GM12878 (cell line): ENCODE measurements around the gene GINS2. TPM values are rescaled to one million over a fixed set of nuclear protein-coding genes. Genes with fewer than 3 reads are reported as not detected.

Experiments
- ATAC-seq: fragments of 200-7000 bp; cut with Tn5 transposase; 3 replicates; pipeline ENCODE4 v1.9.1; 2020; ENCODE audit warnings: mild to moderate bottlenecking, moderate library complexity
- BruUV-seq: library from RNA; stranded (reverse); fragments of 400-500 nt; replicated peaks from 2 replicates; lab custom pipeline; 2021; lab: Mats Ljungman, UMichigan
- CTCF ChIA-PET: fragments of 300-600 bp; sonication (Branson Sonifier 250); formaldehyde crosslinking; extraction: SDS; loops from one replicate; lab custom pipeline; 2021; ENCODE audit warnings: inconsistent platforms; lab: Yijun Ruan, JAX
- POLR2A ChIA-PET: fragments of 350-600 bp; formaldehyde crosslinking; extraction: SDS; loops from one replicate; lab custom pipeline; 2021; ENCODE audit warnings: inconsistent platforms; lab: Charles Lee
- RAD21 ChIA-PET: fragments of 300-600 bp; sonication (Branson Sonifier 250); formaldehyde crosslinking; loops from one replicate; lab custom pipeline; 2023; ENCODE audit warnings: antibody characterized with exemption; ENCODE audit not compliant: unreplicated experiment; lab: Charles Lee
- SMC1A ChIA-PET: fragments of 300-600 bp; sonication (Branson Sonifier 250); formaldehyde crosslinking; loops from one replicate; lab custom pipeline; 2023; ENCODE audit not compliant: unreplicated experiment, uncharacterized antibody; lab: Charles Lee
- DNase-seq: peaks from one replicate; pipeline ENCODE4 v3.0.0-alpha.2; 2011; ENCODE audit warnings: low read depth, low spot score
- FAIRE-seq: peaks from 3 replicates; lab custom pipeline; 2011; peaks lifted over from hg19 to GRCh38; lab: Jason Lieb, UNC
- H2AFZ ChIP-seq: 2 replicates; pipeline ENCODE4 v1.6.0; 2011; ENCODE audit warnings: low read depth, low read length, control low read depth; ENCODE audit not compliant: control insufficient read depth
- H3K27ac ChIP-seq: 2 replicates; pipeline ENCODE4 v1.5.1; 2011; ENCODE audit warnings: control low read depth; ENCODE audit not compliant: control insufficient read depth, insufficient read depth
- H3K27me3 ChIP-seq, 2 experiments: replicated peaks in 1 of 2; 2 replicates each; pipeline versions ENCODE4 v1.6.0 to v1.6.1; 2011; ENCODE audit warnings: low read length in 1 of 2; ENCODE audit not compliant: control insufficient read depth in 2 of 2, insufficient read depth in 2 of 2
- H3K36me3 ChIP-seq, 2 experiments: 2 replicates each; pipeline ENCODE4 v1.5.1; 2011; ENCODE audit warnings: low read length in 1 of 2; ENCODE audit not compliant: control insufficient read depth in 2 of 2, insufficient read depth in 2 of 2
- H3K4me1 ChIP-seq: 2 replicates; pipeline ENCODE4 v1.6.1; 2011; ENCODE audit warnings: mild to moderate bottlenecking, low read length, moderate library complexity, mixed read lengths; ENCODE audit not compliant: control insufficient read depth, insufficient read depth
- H3K4me2 ChIP-seq: 2 replicates; pipeline ENCODE4 v1.6.0; 2011; ENCODE audit warnings: control low read depth; ENCODE audit not compliant: control insufficient read depth, insufficient read depth
- H3K4me3 ChIP-seq: fragments of 200-600 bp; sonication (generic); 2 replicates; pipeline ENCODE4 v1.5.1; 2016
- H3K79me2 ChIP-seq: 2 replicates; pipeline ENCODE4 v1.6.0; 2011; ENCODE audit warnings: low read length; ENCODE audit not compliant: control insufficient read depth, insufficient read depth
- H3K9ac ChIP-seq: 2 replicates; pipeline ENCODE4 v1.8.0; 2011; ENCODE audit warnings: low read length, control low read depth, mixed read lengths; ENCODE audit not compliant: control insufficient read depth, insufficient read depth
- H3K9me3 ChIP-seq: replicated peaks from 3 replicates; pipeline ENCODE4 v1.5.1; 2011; ENCODE audit warnings: mild to moderate bottlenecking, low read length; ENCODE audit not compliant: control insufficient read depth, insufficient read depth
- H4K20me1 ChIP-seq: 2 replicates; pipeline ENCODE4 v1.6.0; 2011; ENCODE audit not compliant: control insufficient read depth, insufficient read depth
- ATF2 ChIP-seq: IDR thresholded peaks from 2 replicates; pipeline ENCODE4 v1.6.1; 2012; ENCODE audit warnings: low read length, inconsistent platforms
- BMI1 ChIP-seq: fragments of 450-650 bp; IDR thresholded peaks from 2 replicates; pipeline ENCODE4 v1.6.1; 2016; ENCODE audit warnings: mild to moderate bottlenecking, moderate library complexity, borderline replicate concordance
- CBX3 ChIP-seq: fragments of 200-600 bp; sonication (generic); IDR thresholded peaks from 2 replicates; pipeline ENCODE4 v1.6.1; 2016; ENCODE audit warnings: low read depth, borderline replicate concordance
- HDGF ChIP-seq: fragments of 450-650 bp; IDR thresholded peaks from 2 replicates; pipeline ENCODE4 v1.6.1; 2016; ENCODE audit warnings: antibody characterized with exemption
- IRF5 ChIP-seq: fragments of 450-650 bp; IDR thresholded peaks from 2 replicates; pipeline ENCODE4 v1.6.1; 2017; ENCODE audit warnings: borderline replicate concordance
- JUND ChIP-seq: IDR thresholded peaks from 2 replicates; pipeline ENCODE4 v1.6.1; 2012; ENCODE audit warnings: low read depth, mild to moderate bottlenecking, low read length, improper control_type of control experiment, moderate library complexity
- KAT2A ChIP-seq: conservative IDR thresholded peaks from 2 replicates; pipeline ENCODE4 v1.6.1; 2011; ENCODE audit warnings: low read depth, low read length; ENCODE audit not compliant: control insufficient read depth
- LARP7 ChIP-seq: fragments of 450-650 bp; IDR thresholded peaks from 2 replicates; pipeline ENCODE4 v1.6.1; 2017; ENCODE audit warnings: mild to moderate bottlenecking
- MEF2B ChIP-seq: fragments of 450-650 bp; IDR thresholded peaks from 2 replicates; pipeline ENCODE4 v1.6.1; 2018; ENCODE audit warnings: mild to moderate bottlenecking, moderate library complexity; ENCODE audit not compliant: partially characterized antibody, poor library complexity, severe bottlenecking
- MXI1 ChIP-seq: fragments of 150-350 bp; IDR thresholded peaks from 2 replicates; pipeline ENCODE4 v1.6.1; 2011; ENCODE audit warnings: low read depth, mild to moderate bottlenecking, inconsistent platforms, low read length, improper control_type of control experiment
- MYC ChIP-seq: IDR thresholded peaks from 2 replicates; pipeline ENCODE4 v1.6.1; 2011; ENCODE audit warnings: mild to moderate bottlenecking, low read length, moderate library complexity, inconsistent platforms; ENCODE audit not compliant: insufficient read depth, insufficient replicate concordance, insufficient read length, severe bottlenecking
- NR2C2 ChIP-seq: IDR thresholded peaks from 2 replicates; pipeline ENCODE4 v1.6.1; 2011; ENCODE audit warnings: borderline replicate concordance, low read depth; ENCODE audit not compliant: control insufficient read depth, insufficient read length
- RAD21 ChIP-seq: IDR thresholded peaks from 2 replicates; pipeline ENCODE4 v1.6.1; 2011; ENCODE audit warnings: mild to moderate bottlenecking, low read depth, low read length, moderate library complexity; ENCODE audit not compliant: insufficient read depth
- SP1 ChIP-seq: IDR thresholded peaks from one replicate; pipeline ENCODE4 v1.6.1; 2011; ENCODE audit warnings: low read depth, low read length
- TAF1 ChIP-seq: IDR thresholded peaks from 2 replicates; pipeline ENCODE4 v1.6.1; 2011; ENCODE audit warnings: mild to moderate bottlenecking, low read depth, low read length, borderline replicate concordance
- TCF7 ChIP-seq: IDR thresholded peaks from 2 replicates; pipeline ENCODE4 v1.6.1; 2014; ENCODE audit warnings: antibody characterized with exemption, borderline replicate concordance
- WGBS: methylation state at CpG from one replicate; pipeline ENCODE4 v1.1.6; 2016; ENCODE audit warnings: low lambda C conversion rate; ENCODE audit not compliant: insufficient replicate concordance, insufficient coverage; ENCODE audit errors: missing lambda C conversion rate; 5-methylcytosine and 5-hydroxymethylcytosine counted together
- in situ Hi-C: fragments of 300-500 bp; cut with MboI; formaldehyde crosslinking; loops from 9 replicates; pipeline ENCODE4 v1.14.3; 2018; ENCODE audit warnings: mixed read lengths
- intact Hi-C: fragments of 100-400 bp; cut with micrococcal nuclease; formaldehyde crosslinking; loops from one replicate; pipeline ENCODE4 v1.14.2; 2022; ENCODE audit not compliant: unreplicated experiment
- polyA plus RNA-seq, 11 experiments: library from polyadenylated mRNA; depleted of rRNA in 4 of 11; unstranded in 6 of 11; stranded (reverse) in 5 of 11; fragments of >200 nt; fragmentation: Nextera tagmentation in 4 of 11; fragmentation: Illumina TruSeq in 1 of 11; extraction: Ambion mirVana in 4 of 11; extraction: Trizol in 1 of 11; gene quantifications; 1 replicate in 1 of 11; 2 replicates in 10 of 11; pipeline versions ENCODE4 v1.2.1 to v1.2.3, GENCODE V29; 2011 to 2016; ENCODE audit warnings: inconsistent platforms in 2 of 11, missing spikeins in 2 of 11, low read depth in 1 of 11
- total RNA-seq, 4 experiments: library from RNA; depleted of rRNA in 3 of 4; stranded (reverse); fragments of >200 nt in 3 of 4; fragmentation: Illumina TruSeq in 1 of 4; extraction: Trizol in 1 of 4; gene quantifications; 2 replicates each; pipeline versions ENCODE4 v1.2.1 to v1.2.3, GENCODE V29; 2013 to 2021

The GINS2 gene
- total and polyA plus RNA-seq, 10 of the 15 experiments (the other 5 are each of a cell fraction or from before 2014, with no cell fraction given) = 42.7 to 90.8 (median 57.0) TPM

GRCh38 chr16:85660843-85661739 lies 27.7 kb downstream of the GINS2 start:
- Histone ChIP-seq H3K4me3 (no peak overlapping the region), H3K4me1 (no peaks in the 10 kb centered on the region), H2AFZ (no peak overlapping the region), H4K20me1 (no peaks in the 10 kb centered on the region), H3K79me2 (no peaks in the 10 kb centered on the region), H3K27me3 (no peaks in the 10 kb centered on the region), H3K27ac (no peak overlapping the region), H3K4me2 (no peak overlapping the region), H3K36me3 (peaks cover 41 to 67% of the 10 kb centered on the region in 2 experiments), H3K9ac (no peak overlapping the region), H3K9me3 (no peaks in the 10 kb centered on the region)
- RAD21 ChIA-PET = no interaction called here
- ATAC-seq = no peak
- no peak for FAIRE-seq
- intact Hi-C loops (no loop called here), in situ Hi-C loops (no loop called here)
- BruUV-seq = no TSS peak
- POLR2A ChIA-PET = no interaction called here
- SMC1A ChIA-PET = interaction anchor here (1.8 kb wide), 1 partner anchor 54 kb away, joined by 6 read pairs; no protein-coding TSS in a partner anchor
- CTCF ChIA-PET = interaction anchor here (0.6 to 4.8 kb wide), 6 partner anchors 23 to 103 kb away, joined by 3 to 29 read pairs (median 4); no protein-coding TSS in a partner anchor
- TF ChIP-seq SP1 (no peak), MYC (no peak), RAD21 (no peak), ATF2 (no peak), IRF5 (no peak), CBX3 (no peak), HDGF (no peak), MEF2B (no peak), TAF1 (no peak), TCF7 (no peak), KAT2A (no peak), BMI1 (no peak), MXI1 (no peak), JUND (no peak), NR2C2 (no peak), LARP7 (no peak)
- WGBS = 94% methylated on average over 33 of the region's 42 CpGs
- no peak for DNase-seq
